K562 (cell line): ENCODE data around the gene SKOR1. TPM values are rescaled to one million over a fixed set of nuclear protein-coding genes. Genes with fewer than 3 reads are reported as not detected.
A peak's percentile ranks its signal among the peaks of the same experiment; 100 is the strongest.

ENCODE experiments used
- BCOR ChIP-seq: fragments of 450-650 bp; IDR thresholded peaks from 2 replicates; pipeline ENCODE4 v1.6.1; 2016
- DPF2 ChIP-seq: fragments of 450-650 bp; IDR thresholded peaks from 2 replicates; pipeline ENCODE4 v1.6.1; 2016
- FOXP1 ChIP-seq: sonication (generic); formaldehyde crosslinking; IDR thresholded peaks from 2 replicates; pipeline ENCODE4 v1.8.0; 2022; ENCODE audit warnings: mild to moderate bottlenecking, missing genetic modification reagents
- HMBOX1 ChIP-seq: sonication (generic); IDR thresholded peaks from 2 replicates; pipeline ENCODE4 v1.6.1; 2016
- ID3 ChIP-seq, 2 experiments: fragments of 250-450 bp in 1 of 2; fragments of 450-650 bp in 1 of 2; sonication (Bioruptor Pico) in 1 of 2; IDR thresholded peaks; 2 replicates each; pipeline versions ENCODE4 v1.6.1 to v1.8.0; 2016 to 2021; ENCODE audit warnings: mild to moderate bottlenecking in 2 of 2, moderate library complexity in 2 of 2, missing compliant biosample characterization in 1 of 2, missing genetic modification characterization in 1 of 2
- KLF16 ChIP-seq: IDR thresholded peaks from 2 replicates; pipeline ENCODE4 v1.6.1; 2016; ENCODE audit warnings: antibody characterized with exemption
- NCOR1 ChIP-seq: fragments of 450-650 bp; IDR thresholded peaks from 2 replicates; pipeline ENCODE4 v1.6.1; 2016; ENCODE audit warnings: mild to moderate bottlenecking, moderate library complexity
- NRF1 ChIP-seq, 2 experiments: fragments of 450-650 bp; IDR thresholded peaks in 1 of 2; conservative IDR thresholded peaks in 1 of 2; 2 replicates each; pipeline ENCODE4 v1.6.1; 2014; ENCODE audit warnings: mild to moderate bottlenecking in 2 of 2
- PML ChIP-seq: IDR thresholded peaks from 2 replicates; pipeline ENCODE4 v1.6.1; 2012; ENCODE audit warnings: low read length, inconsistent platforms
- RBM22 ChIP-seq: fragments of 200-400 bp; formaldehyde crosslinking; IDR thresholded peaks from 2 replicates; pipeline ENCODE4 v1.6.1; 2018; ENCODE audit warnings: low read length, low read depth; ENCODE audit not compliant: poor library complexity, severe bottlenecking
- RBM34 ChIP-seq: fragments of 200-400 bp; formaldehyde crosslinking; IDR thresholded peaks from 2 replicates; pipeline ENCODE4 v1.6.1; 2018; ENCODE audit warnings: low read length, borderline replicate concordance; ENCODE audit not compliant: insufficient read depth
- TEAD4 ChIP-seq, 2 experiments: sonication (generic) in 1 of 2; formaldehyde crosslinking in 1 of 2; IDR thresholded peaks; 2 replicates each; pipeline versions ENCODE4 v1.6.1 to v1.8.0; 2012 to 2022; ENCODE audit warnings: borderline replicate concordance in 1 of 2, inconsistent platforms in 1 of 2, low read length in 1 of 2, mild to moderate bottlenecking in 1 of 2, missing genetic modification reagents in 1 of 2
- U2AF2 ChIP-seq: fragments of 200-400 bp; formaldehyde crosslinking; optimal IDR thresholded peaks from 2 replicates; pipeline ENCODE3; 2017; ENCODE audit warnings: low read depth, mild to moderate bottlenecking, low read length
- ZBTB7A ChIP-seq: IDR thresholded peaks from 2 replicates; pipeline ENCODE4 v1.6.1; 2011; ENCODE audit warnings: low read depth, mild to moderate bottlenecking, low read length, moderate library complexity, borderline replicate concordance; ENCODE audit not compliant: control insufficient read depth
- ZNF134 ChIP-seq: fragments of 250-450 bp; sonication (Bioruptor Pico); conservative IDR thresholded peaks from 2 replicates; pipeline ENCODE4 v1.4.0; 2020
- ZNF407 ChIP-seq: fragments of 450-650 bp; IDR thresholded peaks from 2 replicates; pipeline ENCODE4 v1.6.1; 2016; ENCODE audit warnings: low read depth
- ZZZ3 ChIP-seq: fragments of 450-650 bp; IDR thresholded peaks from 2 replicates; pipeline ENCODE4 v1.6.1; 2016; ENCODE audit warnings: antibody characterized with exemption, mild to moderate bottlenecking, moderate library complexity
- polyA plus RNA-seq, 8 experiments: library from polyadenylated mRNA; depleted of rRNA in 4 of 8; stranded (reverse) in 5 of 8; unstranded in 3 of 8; fragments of >200 nt; fragmentation: Nextera tagmentation in 2 of 8; fragmentation: Illumina TruSeq in 1 of 8; extraction: Ambion mirVana in 2 of 8; extraction: Trizol in 1 of 8; gene quantifications; 2 replicates each; pipeline versions ENCODE4 v1.2.1 to v1.2.3, GENCODE V29; 2011 to 2014; ENCODE audit warnings: inconsistent platforms in 1 of 8, missing spikeins in 1 of 8
- total RNA-seq, 7 experiments: library from RNA; depleted of rRNA in 6 of 7; stranded (reverse); fragments of >200 nt in 6 of 7; fragmentation: Illumina TruSeq in 2 of 7; extraction: Trizol in 2 of 7; gene quantifications; 2 replicates each; pipeline versions ENCODE4 v1.2.1 to v1.2.3, GENCODE V29; 2011 to 2021; ENCODE audit warnings: low replicate concordance in 1 of 7

SKOR1 gene
- total and polyA plus RNA-seq, 9 of the 15 experiments (the other 6 are each of a cell fraction or from before 2014, with no cell fraction given): 0.04 to 0.41 (median 0.09) TPM; not detected in 3

GRCh38 chr15:67843571-67844387 is 18.5 kb downstream of the SKOR1 start (continued):
- TF ChIP-seq U2AF2: no peak
- TF ChIP-seq ZZZ3: no peak
- TF ChIP-seq TEAD4 (IDR thresholded peaks at IDR 0.05; ENCODE audit: low read length): 0 out of 2 replicates have a peak, but pooled peaks have one; percentile 15
- TF ChIP-seq TEAD4 (CRISPR knock-in tag; IDR thresholded peaks at IDR 0.05; ENCODE audit: borderline replicate concordance): no peak
- TF ChIP-seq DPF2: no peak
- no peak for TF ChIP-seq HMBOX1
- no peak for TF ChIP-seq ZNF134 (CRISPR knock-in tag)
- TF ChIP-seq RBM34: no peak
- TF ChIP-seq KLF16: 0 out of 2 replicates have a peak, but pooled peaks have one; percentile 8
- no peak for TF ChIP-seq BCOR
- peak; percentile 11 to 24; a peak in 3 of 4 replicates for TF ChIP-seq NRF1 (conservative IDR thresholded peaks at IDR 0.05 in 1 of 2, IDR thresholded peaks at IDR 0.05 in 1 of 2)
- no peak for TF ChIP-seq ID3 (CRISPR knock-in tag; IDR thresholded peaks at IDR 0.05)
- no peak for TF ChIP-seq ID3 (tag; IDR thresholded peaks at IDR 0.05)
- no peak for TF ChIP-seq ZBTB7A
- TF ChIP-seq PML: no peak
- TF ChIP-seq FOXP1 (CRISPR knock-in tag): no peak
- no peak for TF ChIP-seq RBM22
- no peak for TF ChIP-seq ZNF407
- no peak for TF ChIP-seq NCOR1
